GM19372 (cell line): ENCODE measurements around the gene TRIM2.
"Not testable (repeated sequence)": the region's sequence is repeated elsewhere in the genome, so short reads cannot be mapped to it uniquely, and the experiment has no call there.

ENCODE experiments used
- ATAC-seq: cut with Tn5 transposase; IDR thresholded peaks from one replicate; pipeline ENCODE4 v1.9.1; 2021; ENCODE audit warnings: mild to moderate bottlenecking, low read depth, moderate library complexity; ENCODE audit not compliant: unreplicated experiment

TRIM2 gene

DNA sequence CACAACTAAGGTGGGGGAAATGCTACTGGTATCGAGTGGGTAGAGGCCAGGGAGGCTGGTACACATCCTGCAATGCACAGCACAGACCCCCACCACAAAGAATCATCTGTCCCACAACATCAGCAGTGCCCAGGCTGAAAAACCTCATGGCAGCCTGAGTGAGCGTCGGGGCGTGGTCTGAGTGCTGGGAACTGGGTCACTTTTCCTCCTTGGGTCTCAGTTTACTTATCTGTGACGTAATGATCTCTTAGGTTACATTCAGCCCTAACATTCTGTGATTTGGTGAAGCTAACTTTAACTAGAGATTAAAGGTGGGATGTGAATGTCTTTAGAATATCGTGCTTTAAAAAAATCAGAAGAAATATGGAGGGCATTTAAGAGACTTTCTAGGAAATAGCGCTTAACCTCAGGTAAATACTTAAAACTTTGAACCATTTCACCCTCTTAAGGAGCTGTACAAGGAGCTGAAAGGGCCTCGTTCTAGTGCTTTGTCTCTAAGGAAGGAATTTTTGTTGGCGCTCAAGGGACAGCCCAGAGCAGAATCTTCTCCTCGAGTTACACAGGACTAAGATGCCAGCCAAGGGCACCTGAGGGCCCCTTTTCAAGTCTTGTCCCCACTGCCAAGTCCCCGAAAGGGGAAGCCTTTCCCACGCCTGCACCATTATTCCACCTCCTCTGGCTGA lies 18.1 kb upstream of the TRIM2 start:
- no peak for ATAC-seq

DNA sequence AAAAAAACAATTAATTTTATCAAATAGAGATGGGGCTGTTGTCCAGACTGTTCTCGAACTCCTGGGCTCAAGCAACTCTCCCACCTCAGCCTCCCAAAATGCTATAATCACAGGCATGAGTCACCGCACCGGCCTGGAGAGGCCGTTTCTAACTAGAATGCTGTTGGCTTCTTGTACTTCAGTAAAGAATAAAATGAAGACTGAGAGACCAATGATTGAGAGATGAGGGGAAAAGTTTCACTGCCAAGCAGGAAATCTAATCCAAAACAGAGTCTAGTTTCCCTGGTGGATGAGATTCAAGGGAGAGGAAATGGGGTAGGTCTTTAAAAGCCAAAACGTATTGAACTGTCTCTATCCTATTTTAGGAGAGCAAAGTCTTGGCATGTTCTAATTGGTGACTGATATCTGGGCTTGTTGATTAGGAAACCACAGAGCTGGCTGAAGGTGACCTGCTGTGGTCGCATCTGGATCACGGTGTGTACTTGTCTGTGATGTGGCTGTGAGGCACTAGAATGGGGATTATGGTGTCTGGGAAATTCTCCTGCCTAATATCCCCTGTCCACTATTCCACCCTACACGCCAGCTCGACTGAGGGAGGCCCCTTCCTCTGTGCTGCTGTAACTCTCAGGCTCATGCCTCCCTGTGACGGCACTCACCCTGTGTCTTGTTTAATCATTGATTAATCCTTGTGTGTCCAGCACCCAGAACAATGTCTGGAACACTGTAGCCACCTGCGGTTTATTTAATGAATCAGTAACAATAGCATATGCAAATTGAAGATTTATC lies 15.0 kb upstream of the TRIM2 start:
- no peak for ATAC-seq

DNA sequence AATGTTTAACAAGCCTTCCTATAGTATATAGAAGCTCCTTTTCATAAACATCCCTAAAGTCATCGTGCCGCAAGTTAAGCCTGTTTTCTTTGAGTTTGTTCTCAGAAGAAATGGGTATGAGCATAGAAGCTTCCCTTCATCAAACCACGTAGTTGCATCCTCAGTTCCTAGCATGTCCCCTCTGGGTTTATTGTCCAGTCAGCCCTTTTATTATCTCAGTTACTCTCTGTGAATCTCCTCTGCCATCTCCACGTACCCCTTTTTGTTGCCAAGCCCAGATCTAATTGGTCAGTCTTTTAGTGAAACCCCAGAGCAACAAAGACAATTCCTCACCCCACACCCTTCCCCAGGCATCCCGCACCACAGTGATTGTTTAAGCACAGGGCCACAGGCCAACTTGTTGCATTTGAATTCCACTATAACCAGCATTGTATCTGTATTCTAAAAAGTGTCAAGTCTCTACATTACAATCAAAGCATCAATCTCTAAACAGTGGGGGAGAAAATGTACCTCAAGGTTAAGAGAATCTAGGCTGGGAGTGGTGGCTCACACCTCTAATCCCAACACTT lies 12.4 kb upstream of the TRIM2 start:
- ATAC-seq = no peak

DNA sequence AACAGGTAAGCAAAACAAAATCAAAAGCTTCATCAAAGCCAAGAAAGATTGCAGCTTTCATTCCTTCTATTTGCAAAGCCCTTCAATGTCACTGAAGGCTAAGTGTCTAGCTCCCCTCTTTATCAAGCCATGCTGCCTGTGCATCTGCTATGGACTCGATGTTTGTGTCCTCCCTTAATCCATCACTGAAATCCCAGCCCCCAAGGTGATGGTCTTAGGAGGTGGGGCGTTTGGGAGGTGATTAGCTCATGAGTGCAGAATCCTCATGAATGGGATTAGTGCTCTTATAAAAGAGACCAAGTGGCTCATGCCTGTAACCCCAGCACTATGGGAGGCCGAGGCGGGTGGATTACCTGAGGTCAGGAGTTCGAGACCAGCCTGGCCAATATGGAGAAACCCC lies 6.9 kb upstream of the TRIM2 start:
- no peak for ATAC-seq

DNA sequence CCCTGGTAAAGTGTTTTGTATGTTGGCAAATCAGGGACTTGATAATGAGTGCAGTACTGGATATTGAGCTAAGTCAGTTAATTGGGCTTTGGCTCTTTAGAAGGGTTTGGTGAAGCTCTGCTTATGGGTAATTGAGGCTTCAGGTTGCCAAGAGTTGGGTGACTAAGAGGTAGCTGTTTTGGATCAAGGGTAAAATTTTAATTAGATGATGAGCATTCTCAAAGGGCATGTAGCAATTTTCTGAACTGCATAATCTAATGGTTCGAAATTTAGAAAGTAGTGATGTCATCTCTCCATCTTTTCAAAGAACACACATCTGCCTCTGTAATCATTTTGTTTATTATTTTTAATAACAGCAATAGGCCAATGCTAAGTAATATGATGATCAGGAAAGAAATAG lies 5.5 kb upstream of the TRIM2 start:
- ATAC-seq = no peak

DNA sequence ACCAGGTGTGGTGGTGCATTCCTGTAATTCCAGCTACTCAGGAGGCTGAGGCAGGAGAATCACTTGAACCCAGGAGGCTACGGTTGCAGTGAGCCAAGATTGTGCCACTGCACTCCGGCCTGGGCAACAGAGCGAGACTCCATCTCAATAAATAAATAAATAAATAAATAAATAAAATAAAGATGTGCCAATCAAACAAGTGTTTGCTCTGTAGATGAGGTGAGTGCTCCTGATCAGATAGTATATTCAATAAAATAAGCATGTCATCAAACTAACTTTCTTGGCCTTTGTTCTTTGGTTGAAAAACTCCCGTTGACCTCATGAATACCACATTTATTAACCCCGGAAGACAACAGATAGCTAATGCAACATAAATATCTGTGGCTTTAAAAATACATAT lies 497 bp upstream of the TRIM2 start:
- ATAC-seq = not testable (repeated sequence)

DNA sequence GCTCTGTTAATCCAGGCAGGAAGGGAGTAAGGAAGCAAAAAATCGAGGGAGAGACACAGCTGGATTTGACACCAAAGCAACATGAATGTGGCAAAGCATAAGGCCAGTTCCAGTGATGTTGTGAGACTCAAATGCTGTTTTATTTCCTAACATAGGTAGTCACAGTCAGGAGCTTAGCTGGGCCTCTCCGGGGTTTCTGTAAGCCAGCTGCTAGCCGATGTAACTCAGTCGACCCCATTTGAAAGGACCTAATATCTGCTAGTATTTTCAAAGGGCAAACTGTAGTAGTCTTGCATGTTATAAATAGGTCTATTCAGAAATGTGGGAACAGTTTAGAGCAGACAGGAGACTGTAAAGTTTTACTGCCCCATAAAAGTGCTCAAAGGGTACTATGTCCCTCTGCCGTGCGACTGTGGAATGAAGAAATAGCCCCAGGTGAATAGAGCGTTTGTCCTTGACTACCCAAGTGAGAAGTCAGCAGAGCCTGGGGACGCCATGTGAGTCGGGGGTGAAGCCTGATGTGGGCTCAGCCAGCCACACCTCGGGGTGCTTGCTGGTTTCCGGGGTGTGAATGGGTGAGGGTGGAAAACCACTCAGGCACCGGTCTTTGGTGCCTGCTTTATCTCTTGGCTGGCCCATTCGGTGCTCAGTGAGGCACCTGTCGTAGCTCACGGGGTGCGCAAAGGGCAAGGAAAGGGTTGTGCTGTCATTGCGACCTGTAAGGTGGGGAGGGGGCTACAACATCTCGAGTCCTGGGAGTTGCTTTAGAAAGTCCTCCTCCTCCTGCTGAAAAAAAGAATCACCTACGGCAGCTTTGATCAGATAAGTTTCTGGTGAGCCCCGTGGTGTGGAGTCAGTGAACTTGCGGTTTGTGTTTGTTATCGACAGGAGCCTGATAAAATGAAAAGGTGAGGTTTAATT lies 745 bp downstream of the TRIM2 start:
- ATAC-seq = no peak

DNA sequence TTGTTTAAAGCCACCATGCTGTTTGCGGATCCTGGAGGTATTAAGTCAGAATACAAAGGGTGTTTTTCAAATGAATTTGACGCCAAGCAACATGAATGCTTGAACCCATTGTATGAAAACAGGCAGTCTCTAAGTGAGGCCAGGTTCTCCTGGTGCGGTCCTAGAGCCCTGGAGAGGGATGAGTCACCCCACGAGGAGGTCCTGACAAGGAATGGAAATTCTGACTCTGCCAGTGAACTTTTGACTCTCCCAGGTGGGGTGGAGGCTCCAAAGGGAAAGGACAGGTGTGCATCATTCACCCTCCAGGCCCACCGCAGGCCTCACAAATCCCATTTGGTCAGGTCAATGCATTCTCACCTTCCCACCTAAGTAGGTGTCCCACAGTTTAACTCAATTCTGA lies 1.5 kb downstream of the TRIM2 start:
- ATAC-seq = no peak

DNA sequence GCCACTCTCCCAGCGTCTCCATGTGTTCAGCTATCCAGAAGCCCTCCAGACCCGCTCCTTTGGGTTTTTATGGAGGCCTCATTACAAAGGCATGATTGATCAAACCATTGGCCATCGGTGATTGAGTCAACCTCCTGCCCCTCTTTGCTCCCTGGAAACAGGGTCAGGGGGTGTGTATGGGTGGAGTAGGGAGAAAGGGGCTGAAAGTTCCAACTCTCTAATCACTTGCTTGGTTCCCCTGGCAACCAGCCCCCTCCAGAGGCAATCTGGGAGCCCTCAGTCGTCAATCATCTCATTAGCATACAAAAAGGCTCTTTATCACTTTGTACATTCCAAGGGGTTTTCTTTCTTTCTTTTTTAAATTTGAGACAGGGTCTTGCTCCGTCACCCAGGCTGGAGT lies 2.3 kb downstream of the TRIM2 start:
- ATAC-seq = no peak

DNA sequence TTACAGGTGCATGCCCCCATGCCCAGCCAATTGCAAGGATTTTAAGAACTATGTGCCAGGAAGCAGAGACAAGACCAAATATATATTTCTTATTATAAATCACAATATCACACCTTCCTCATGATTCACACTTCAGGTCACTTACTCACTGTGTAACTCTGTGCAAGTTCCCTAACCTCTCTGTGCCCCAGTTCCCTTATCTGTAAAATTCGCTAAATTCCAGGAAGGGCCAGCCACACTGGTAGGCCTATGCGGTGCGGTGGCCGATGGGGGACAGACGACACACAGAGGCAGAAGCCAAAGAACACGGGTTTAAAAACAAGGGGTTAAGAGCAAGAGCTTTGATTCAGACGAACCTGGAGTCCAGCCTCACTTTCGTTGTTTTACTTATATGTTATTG lies 2.8 kb downstream of the TRIM2 start:
- no peak for ATAC-seq

DNA sequence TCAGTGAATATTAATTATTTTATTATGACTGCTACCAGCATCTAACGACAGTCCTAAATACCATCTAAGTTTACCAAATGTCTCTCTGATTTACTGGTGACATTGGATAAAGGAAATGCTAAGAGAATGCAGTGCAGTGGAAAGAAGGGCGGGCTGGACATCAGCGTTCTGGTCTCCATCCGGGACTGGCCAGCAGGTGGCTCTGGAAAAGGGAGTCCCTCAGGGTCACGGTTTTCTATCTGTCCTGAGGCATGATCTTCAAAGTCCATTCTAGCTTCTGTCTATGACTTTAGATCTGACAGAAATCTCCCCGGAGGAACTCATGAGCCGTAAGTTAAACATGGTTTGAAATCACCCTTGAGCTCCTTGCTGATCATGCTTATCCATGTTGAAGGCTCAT lies 3.3 kb downstream of the TRIM2 start:
- no peak for ATAC-seq

DNA sequence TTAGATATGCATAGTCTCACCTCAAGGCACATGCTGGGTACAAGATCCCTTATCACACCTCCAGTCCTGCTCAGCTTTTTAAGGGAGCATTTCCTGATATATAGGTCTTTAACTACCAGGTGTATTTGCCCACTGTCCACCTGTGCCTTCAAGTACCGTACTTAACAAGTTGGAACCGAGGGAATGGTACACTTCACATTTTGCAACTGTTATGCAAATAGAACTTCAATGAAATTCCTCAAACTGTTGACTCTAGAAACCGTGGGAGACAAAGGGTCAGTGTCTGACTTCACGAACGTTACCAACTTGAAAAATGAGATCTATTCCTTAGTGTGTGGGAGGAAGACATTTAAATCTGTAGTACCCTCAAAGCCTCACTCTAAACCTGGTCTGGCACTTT lies 5.2 kb downstream of the TRIM2 start:
- ATAC-seq = no peak

DNA sequence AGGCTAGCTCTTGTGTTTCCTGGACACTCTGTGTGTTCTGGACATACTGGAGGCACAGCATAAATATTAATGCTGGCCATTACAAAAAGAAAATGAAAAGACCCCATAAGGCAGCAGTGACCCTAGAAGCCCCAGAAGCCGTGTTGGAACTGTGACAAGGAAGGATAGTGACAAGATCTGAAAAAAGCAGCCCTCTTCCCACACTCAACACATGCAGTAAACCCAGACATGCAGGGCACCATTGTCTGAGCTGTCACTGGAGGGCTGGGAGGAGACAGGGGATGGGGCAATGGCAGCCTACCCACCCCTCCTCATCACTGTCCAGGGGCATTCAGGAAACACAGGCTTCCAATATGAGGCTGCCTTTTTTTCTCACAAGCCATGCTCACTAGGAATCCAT lies 6.5 kb downstream of the TRIM2 start:
- no peak for ATAC-seq

DNA sequence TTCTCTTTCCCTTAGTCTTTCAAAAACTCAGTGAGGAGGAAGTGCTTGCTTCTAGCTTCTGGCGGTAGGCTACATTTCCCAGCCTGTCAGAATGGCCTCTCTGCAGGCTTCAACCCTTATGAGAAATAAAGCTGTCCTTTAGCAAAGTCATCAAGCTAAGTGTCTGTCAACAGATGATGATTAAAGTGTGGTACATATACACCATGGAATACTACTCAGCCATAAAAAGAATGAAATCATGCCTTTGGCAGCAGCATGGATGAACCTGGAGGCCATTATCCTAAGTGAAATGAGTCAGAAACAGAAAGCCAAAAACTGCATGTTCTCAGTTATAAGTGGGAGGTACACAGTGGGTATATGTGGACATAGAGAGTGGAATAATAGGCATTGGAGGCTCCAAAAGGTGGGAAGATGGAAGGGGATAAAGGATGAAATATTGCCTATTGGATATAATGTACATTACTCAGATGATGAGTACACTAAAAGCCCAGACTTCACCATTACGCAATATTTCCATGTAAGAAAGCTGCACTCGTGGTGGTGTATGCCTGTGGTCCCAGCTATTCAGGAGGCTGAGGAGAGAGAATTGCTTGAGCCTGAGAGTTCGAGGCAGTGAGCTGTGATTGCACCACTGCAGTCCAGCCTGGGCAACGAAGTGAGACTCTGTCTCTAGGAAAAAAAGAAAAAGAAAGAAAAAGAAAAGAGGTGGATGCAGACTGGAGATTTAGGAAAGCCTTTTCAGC lies 7.9 kb downstream of the TRIM2 start:
- ATAC-seq = no peak

DNA sequence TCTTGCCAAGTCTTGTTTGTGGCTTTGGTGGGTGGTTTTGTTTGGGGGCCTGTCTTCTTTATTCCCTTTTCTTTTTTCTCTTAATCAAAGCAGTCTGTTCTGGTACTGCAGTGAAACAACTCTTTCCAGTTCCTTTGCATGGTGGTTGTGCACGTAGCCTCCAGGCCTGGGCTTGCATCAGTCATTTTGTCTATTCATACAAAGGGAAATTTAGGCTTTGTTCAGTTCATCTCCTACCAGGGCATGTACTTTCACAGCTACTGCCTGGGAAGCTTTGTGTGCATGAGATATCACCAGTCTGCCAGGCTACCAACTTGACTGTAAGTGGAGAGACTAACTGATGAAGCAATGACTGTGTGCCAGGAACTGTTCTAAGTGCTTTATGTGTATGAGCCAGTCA lies 8.5 kb downstream of the TRIM2 start:
- no peak for ATAC-seq

DNA sequence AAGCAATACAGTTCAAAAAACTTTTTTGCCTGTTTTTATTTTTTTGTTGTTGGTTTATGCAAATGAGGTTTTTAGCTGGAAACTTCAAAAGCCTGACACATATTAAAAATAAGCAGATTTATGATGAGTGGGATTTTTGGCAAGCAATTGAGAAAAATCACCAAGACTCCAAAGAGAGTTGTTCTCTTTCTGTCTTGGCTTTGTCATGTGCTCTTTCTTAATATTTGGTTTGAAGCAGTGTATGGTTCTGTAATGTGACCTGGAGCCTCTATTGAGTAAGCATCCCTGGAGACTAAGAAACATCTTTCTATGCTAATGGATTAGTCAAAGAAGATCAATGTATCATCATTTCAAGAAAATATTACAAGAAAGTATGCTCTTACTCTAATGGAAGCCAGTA lies 11.7 kb downstream of the TRIM2 start:
- no peak for ATAC-seq

DNA sequence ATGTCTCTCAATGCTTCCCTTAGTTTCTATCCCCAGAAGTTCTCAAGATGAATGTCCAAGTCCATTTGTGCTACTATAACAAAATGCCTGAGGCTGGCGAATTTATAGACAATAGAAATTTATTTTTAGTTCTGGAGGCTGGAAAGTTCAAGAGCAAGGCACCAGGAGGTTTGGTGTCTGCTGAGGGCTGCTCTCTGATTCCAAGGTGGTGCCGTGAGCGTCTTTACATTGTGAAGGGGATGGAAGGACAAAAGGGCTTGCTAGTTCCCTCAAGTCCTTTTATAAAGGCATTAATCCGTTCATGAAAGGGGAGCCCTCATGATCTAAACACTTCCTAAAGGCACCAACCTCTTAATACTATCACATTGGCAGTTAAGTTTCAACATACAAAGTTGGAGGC lies 12.3 kb downstream of the TRIM2 start:
- ATAC-seq = no peak

DNA sequence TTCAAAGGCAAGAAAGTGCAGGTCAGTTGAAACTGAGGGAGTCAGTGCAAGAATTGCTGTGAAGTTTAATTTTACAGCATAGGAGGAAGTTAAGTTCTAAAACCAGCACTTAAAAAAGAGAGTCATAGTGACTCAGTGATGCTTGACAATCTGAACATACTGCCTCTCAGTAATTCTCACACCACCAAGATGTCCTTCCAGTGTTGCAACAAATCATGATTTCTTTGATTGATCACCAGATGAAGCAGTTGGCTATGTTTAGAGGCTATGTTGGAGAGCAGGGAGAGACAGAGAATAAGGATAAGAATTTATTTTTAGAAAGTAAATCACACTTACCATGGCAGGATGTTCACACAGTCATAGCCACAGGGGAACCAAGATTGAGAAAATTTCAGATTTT lies 13.2 kb downstream of the TRIM2 start:
- ATAC-seq = no peak

DNA sequence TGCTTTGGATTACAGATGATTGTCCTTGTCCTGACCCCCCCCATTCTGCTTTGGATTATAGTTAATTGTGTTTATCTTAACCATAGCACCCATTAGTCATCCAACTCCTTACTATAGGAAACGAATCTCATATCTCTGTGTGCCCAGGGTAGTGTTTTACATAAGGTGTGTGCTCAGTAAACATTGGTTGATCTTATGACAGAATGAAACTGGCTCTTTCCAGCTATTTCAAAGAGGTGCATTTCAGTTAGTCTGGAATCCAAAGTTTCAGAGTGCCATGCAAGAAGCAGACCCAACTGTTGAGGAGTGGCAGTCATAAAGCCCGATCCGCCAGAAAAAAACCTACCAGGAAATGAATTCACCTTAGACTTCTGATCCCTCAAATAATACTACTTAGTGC lies 14.7 kb downstream of the TRIM2 start:
- ATAC-seq = no peak

DNA sequence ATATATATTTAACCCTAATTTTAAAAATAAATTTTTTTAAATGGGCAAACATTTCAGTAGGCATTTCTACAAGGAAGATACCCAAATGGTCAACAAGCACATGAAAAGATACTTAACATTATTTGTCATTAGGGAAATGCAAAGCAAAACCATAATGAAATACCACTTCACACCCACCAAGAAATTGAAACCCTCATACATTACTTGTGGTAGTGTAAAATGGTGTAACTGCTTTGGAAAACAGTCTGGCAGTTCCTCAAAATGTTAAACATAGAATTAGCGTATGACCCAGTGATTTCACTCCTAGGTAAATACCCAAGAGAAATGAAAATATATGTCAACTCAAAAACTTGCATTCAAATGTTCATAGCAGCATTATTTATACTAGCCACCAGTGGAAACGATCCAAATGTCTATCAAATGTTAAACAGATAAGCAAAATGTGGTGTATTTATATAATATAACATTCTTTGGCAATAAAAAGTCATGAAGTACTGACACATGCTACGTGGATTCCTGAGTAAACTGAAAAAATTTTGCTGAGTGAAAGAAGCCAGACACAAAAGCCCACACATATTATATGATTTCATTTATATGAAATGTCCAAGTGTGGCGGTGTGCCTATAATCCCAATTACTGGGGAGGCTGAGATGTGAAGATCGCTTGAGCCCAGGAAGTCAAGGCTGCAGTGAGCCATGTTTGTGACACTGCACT lies 16.6 kb downstream of the TRIM2 start:
- ATAC-seq = no peak
